Endothelial cell (in vitro differentiated cells): ENCODE measurements around the gene IRF2BP1. TPM values are rescaled to one million over a fixed set of nuclear protein-coding genes. Genes with fewer than 3 reads are reported as not detected.
A peak's percentile ranks its signal among the peaks of the same experiment; 100 is the strongest.
"Not testable (repeated sequence)": the region's sequence is repeated elsewhere in the genome, so short reads cannot be mapped to it uniquely, and the experiment has no call there.

Experiments used
- DNase-seq: peaks from one replicate; pipeline ENCODE4 v3.0.0; 2021; ENCODE audit warnings: low spot score
- H3K27ac Mint-ChIP-seq: one replicate; pipeline ENCODE4 v1.8.0; 2021; ENCODE audit warnings: mixed read lengths, inconsistent platforms; ENCODE audit not compliant: unreplicated experiment
- H3K27me3 Mint-ChIP-seq: one replicate; pipeline ENCODE4 v1.8.0; 2021; ENCODE audit warnings: mild to moderate bottlenecking, moderate library complexity, mixed read lengths, inconsistent platforms; ENCODE audit not compliant: unreplicated experiment
- H3K36me3 Mint-ChIP-seq: one replicate; pipeline ENCODE4 v1.8.0; 2021; ENCODE audit warnings: mild to moderate bottlenecking, low read depth, mixed read lengths, inconsistent platforms; ENCODE audit not compliant: unreplicated experiment
- H3K4me1 Mint-ChIP-seq: one replicate; pipeline ENCODE4 v1.8.0; 2021; ENCODE audit warnings: mild to moderate bottlenecking, mixed read lengths, inconsistent platforms; ENCODE audit not compliant: unreplicated experiment
- H3K4me3 Mint-ChIP-seq: one replicate; pipeline ENCODE4 v1.8.0; 2021; ENCODE audit warnings: mild to moderate bottlenecking, mixed read lengths, inconsistent platforms; ENCODE audit not compliant: unreplicated experiment
- H3K9me3 Mint-ChIP-seq: one replicate; pipeline ENCODE4 v1.8.0; 2021; ENCODE audit warnings: mixed read lengths, inconsistent platforms; ENCODE audit not compliant: unreplicated experiment
- total RNA-seq: library from RNA; stranded (reverse); fragmentation: NEBNext Ultra II Directional; extraction: Animal tissue kit (Norgen Biotek cat#: 25700); gene quantifications from one replicate; pipeline ENCODE4 v1.2.1, GENCODE V29; 2021; ENCODE audit not compliant: unreplicated experiment
- TF ChIP-seq, protein P1 (sequence below): fragments of 200-600 bp; sonication (generic); IDR thresholded peaks from one replicate; pipeline ENCODE4 v1.5.0; 2021; ENCODE audit warnings: antibody characterized with exemption; ENCODE audit not compliant: unreplicated experiment

IRF2BP1 gene
- total RNA-seq, 1 donor from 2014 or later, result 17.6 TPM

DNA sequence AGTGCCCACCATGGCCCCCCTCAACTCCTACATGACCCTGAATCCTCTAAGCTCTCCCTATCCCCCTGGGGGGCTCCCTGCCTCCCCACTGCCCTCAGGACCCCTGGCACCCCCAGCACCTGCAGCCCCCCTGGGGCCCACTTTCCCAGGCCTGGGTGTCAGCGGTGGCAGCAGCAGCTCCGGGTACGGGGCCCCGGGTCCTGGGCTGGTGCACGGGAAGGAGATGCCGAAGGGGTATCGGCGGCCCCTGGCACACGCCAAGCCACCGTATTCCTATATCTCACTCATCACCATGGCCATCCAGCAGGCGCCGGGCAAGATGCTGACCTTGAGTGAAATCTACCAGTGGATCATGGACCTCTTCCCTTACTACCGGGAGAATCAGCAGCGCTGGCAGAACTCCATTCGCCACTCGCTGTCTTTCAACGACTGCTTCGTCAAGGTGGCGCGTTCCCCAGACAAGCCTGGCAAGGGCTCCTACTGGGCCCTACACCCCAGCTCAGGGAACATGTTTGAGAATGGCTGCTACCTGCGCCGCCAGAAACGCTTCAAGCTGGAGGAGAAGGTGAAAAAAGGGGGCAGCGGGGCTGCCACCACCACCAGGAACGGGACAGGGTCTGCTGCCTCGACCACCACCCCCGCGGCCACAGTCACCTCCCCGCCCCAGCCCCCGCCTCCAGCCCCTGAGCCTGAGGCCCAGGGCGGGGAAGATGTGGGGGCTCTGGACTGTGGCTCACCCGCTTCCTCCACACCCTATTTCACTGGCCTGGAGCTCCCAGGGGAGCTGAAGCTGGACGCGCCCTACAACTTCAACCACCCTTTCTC is 13.6 kb downstream of the IRF2BP1 start:
- Mint-ChIP-seq H3K27me3 (peaks cover 12% of the 10 kb centered on the region), H3K27ac (no peak overlapping the region), H3K36me3 (no peaks in the 10 kb centered on the region), H3K4me3 (no peak overlapping the region), H3K4me1 (peaks cover 17% of the 10 kb centered on the region), H3K9me3 (no peaks in the 10 kb centered on the region)
- TF ChIP-seq, protein P1, sequence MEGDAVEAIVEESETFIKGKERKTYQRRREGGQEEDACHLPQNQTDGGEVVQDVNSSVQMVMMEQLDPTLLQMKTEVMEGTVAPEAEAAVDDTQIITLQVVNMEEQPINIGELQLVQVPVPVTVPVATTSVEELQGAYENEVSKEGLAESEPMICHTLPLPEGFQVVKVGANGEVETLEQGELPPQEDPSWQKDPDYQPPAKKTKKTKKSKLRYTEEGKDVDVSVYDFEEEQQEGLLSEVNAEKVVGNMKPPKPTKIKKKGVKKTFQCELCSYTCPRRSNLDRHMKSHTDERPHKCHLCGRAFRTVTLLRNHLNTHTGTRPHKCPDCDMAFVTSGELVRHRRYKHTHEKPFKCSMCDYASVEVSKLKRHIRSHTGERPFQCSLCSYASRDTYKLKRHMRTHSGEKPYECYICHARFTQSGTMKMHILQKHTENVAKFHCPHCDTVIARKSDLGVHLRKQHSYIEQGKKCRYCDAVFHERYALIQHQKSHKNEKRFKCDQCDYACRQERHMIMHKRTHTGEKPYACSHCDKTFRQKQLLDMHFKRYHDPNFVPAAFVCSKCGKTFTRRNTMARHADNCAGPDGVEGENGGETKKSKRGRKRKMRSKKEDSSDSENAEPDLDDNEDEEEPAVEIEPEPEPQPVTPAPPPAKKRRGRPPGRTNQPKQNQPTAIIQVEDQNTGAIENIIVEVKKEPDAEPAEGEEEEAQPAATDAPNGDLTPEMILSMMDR, result no peak
- DNase-seq, result no peak

DNA sequence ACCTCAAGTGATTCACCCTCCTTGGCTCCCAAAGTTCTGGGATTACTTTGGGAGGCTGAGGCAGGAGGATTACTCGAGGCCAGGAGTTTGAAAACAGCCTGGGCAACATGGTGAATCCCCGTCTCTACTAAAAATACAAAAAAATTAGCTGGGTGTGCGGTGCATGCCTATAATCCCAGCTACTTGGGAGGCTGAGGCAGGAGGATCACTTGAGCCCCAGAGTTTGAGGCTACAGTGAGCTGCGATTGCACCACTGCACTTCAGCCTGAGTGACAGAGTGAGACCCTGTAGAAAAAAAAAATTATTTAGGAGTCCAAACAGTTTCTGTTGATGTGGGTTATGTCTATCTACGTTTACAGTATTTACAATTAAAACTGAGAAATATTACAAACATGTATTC is 15.1 kb downstream of the IRF2BP1 start:
- Mint-ChIP-seq H3K4me3 (no peak overlapping the region), H3K9me3 (no peaks in the 10 kb centered on the region), H3K27me3 (peaks cover 16% of the 10 kb centered on the region), H3K27ac (no peak overlapping the region), H3K36me3 (no peaks in the 10 kb centered on the region), H3K4me1 (peaks cover 9% of the 10 kb centered on the region)
- no peak for DNase-seq
- TF ChIP-seq, protein P1, result no peak

GRCh38 chr19:45867241-45867640 is 18.7 kb downstream of the IRF2BP1 start:
- DNase-seq, H3K9me3 Mint-ChIP-seq, H3K36me3 Mint-ChIP-seq, H3K27ac Mint-ChIP-seq, H3K4me3 Mint-ChIP-seq: not testable (repeated sequence)
- peaks cover 16% of the 10 kb centered on the region for H3K27me3 Mint-ChIP-seq
- peaks cover 15% of the 10 kb centered on the region for H3K4me1 Mint-ChIP-seq

DNA sequence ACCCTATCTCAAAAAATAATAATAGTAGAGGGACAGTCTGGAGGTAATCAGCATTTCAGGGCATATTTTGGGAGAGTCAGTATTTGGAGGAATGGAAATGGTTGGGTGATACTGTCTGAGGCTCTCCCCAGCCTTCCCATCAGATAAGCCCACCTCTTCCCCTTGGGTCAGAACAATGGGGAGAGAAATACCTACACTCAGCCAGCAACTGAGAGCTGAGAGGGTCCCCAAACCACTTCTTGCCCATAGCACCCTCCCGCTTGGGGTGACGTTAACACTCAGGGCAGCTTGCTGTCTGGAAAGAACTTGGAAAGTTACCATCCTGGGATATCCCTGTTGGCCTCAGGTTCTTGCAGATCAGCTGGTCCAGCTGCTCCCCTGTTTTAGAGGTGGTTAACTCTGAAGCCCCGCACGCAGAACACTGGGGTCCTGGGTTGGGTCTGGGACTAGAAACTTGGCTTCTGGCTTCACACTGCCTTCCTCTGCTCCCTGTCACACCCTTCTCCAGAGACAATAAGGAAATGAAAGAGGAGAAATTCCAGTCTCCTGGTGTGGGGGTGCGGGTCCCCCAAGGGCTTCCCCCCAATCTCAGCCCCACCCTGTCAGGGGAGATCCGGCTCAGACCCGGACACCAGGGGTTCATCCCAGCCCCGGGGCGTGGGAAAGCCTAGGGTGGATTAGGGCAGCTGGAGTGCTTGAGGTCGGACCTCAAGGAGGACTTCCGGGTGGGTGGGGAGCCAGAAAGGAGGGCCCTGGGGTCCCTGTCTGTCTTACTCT is 19.4 kb downstream of the IRF2BP1 start:
- no peaks in the 10 kb centered on the region for H3K9me3 Mint-ChIP-seq
- peaks cover 15% of the 10 kb centered on the region for H3K27me3 Mint-ChIP-seq
- TF ChIP-seq, protein P1, result no peak
- DNase-seq, result no peak
- H3K27ac Mint-ChIP-seq, result no peak overlapping the region
- no peak overlapping the region for H3K4me3 Mint-ChIP-seq
- peaks cover 18% of the 10 kb centered on the region for H3K4me1 Mint-ChIP-seq
- peaks cover 6% of the 10 kb centered on the region for H3K36me3 Mint-ChIP-seq

DNA sequence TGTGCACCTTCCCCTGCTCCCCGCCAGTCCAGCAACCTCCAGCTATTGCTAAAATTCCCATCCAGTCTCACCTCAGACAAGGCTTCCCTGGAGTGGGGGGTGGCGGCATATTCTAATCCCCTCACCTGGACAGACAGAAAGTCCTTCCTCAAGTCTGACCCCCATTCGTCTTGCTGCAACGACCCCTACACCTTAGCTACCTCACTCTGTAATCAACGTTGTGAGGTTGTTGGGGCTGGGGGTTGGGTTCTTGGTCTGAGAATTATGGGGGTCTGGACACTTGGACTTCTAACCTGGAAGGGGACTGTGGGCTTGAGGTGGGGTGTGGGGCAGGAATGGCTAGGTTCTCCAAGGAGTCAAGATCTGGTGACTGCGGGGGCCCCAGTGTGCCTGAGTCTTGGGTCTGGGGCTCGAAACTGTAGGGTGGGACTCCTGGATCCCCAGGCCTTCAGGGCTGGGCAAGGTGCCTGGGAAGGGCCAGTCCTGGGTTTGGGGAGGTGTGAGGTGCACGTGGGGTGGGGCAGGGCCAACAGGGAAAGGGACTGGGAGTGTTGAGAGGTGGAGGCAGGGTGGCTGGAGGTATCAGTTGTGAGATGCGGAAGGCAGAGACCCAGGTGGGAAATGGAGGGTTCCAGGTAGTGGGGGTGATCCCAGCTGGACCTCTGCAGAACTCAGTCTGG is 20.5 kb downstream of the IRF2BP1 start:
- H3K27me3 Mint-ChIP-seq, result peaks cover 14% of the 10 kb centered on the region
- TF ChIP-seq, protein P1, result no peak

More for the DNA sequence above, 20.5 kb downstream of the IRF2BP1 start:
- Mint-ChIP-seq H3K27ac (peak overlapping the region; percentile 72), H3K9me3 (no peaks in the 10 kb centered on the region), H3K36me3 (peaks cover 6% of the 10 kb centered on the region), H3K4me1 (peaks cover 18% of the 10 kb centered on the region), H3K4me3 (peak overlapping the region; percentile 47)
- no peak for DNase-seq
